Thyroid gland (tissue), 4 donors: ENCODE measurements around the gene LSM3. TPM values are rescaled to one million over a fixed set of nuclear protein-coding genes. Genes with fewer than 3 reads are reported as not detected.
A peak's percentile ranks its signal among the peaks of the same experiment; 100 is the strongest.

Experiments
- DNase-seq, 2 donors: peaks; one replicate each; pipeline ENCODE4 v3.0.0-alpha.2; 2019
- H3K27ac ChIP-seq, 3 donors: fragments of 200-600 bp; sonication (generic); 1 replicate in 2 of 3; 2 replicates in 1 of 3; pipeline ENCODE4 v1.5.1; 2016 to 2019; ENCODE audit warnings: mild to moderate bottlenecking in 1 of 3, moderate library complexity in 1 of 3
- H3K27me3 ChIP-seq: fragments of 200-600 bp; sonication (generic); one replicate; pipeline ENCODE4 v1.5.1; 2019
- H3K36me3 ChIP-seq, 2 donors: fragments of 200-600 bp; sonication (generic); one replicate each; pipeline ENCODE4 v1.5.1; 2016 to 2019
- H3K4me1 ChIP-seq, 2 donors: fragments of 200-600 bp; sonication (generic); one replicate each; pipeline ENCODE4 v1.5.1; 2017 to 2019
- H3K4me3 ChIP-seq, 3 donors: fragments of 200-600 bp; sonication (generic); replicated peaks in 1 of 3; 1 replicate in 2 of 3; 2 replicates in 1 of 3; pipeline ENCODE4 v1.5.1; 2016; ENCODE audit warnings: mild to moderate bottlenecking in 1 of 3
- H3K9me3 ChIP-seq: fragments of 200-600 bp; sonication (generic); one replicate; pipeline ENCODE4 v1.5.1; 2017
- CTCF ChIP-seq, 6 experiments: fragments of 200-600 bp in 3 of 6; fragments of 450-650 bp in 3 of 6; sonication (generic) in 3 of 6; IDR thresholded peaks; one replicate each; pipeline ENCODE4 v1.5.1; 2016 to 2019; ENCODE audit warnings: antibody characterized with exemption in 6 of 6, mild to moderate bottlenecking in 2 of 6, inconsistent platforms in 1 of 6, moderate library complexity in 1 of 6
- POLR2A ChIP-seq, 2 donors: fragments of 450-650 bp; IDR thresholded peaks; one replicate each; pipeline ENCODE4 v1.6.1; 2017; ENCODE audit warnings: antibody characterized with exemption in 2 of 2, mild to moderate bottlenecking in 2 of 2, moderate library complexity in 1 of 2
- WGBS, 2 donors: methylation state at CpG; one replicate each; pipeline ENCODE4 v1.1.5; 2017; 5-methylcytosine and 5-hydroxymethylcytosine counted together
- intact Hi-C: fragments of 100-400 bp; cut with DNase I; formaldehyde crosslinking; loops from one replicate; pipeline ENCODE4 v1.15.1; 2023
- total RNA-seq, 4 donors: library from RNA; depleted of rRNA; stranded (reverse); fragments of >200 nt; gene quantifications; one replicate each; pipeline ENCODE4 v1.2.3, GENCODE V29; 2016

The LSM3 gene
- total RNA-seq, 4 donors from 2014 or later: 9.9 to 15.6 (median 15.3) TPM

DNA sequence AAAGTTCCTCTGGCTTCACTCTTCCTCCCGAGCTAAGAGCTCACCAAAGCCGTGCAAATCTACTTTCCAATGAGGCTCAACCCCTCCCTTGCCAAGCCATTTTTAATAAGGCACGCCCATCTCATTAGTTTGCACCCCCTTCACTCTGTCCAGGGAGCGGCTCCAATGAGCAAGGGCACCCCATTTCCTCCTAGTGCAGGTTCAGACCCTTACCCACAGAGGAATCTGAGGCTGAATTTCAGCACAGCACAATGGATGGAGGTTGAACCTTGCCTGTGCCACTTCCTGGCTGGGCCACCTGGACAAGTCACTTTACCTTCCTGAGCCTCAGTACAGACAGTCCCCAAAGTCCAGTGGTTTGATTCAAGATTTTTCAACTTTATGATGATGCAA, 25.7 kb upstream of the LSM3 start:
- WGBS, 2 donors: 94 to 98% methylated on average over 4 of the region's 4 CpGs
- H3K9me3 ChIP-seq: no peaks in the 10 kb centered on the region
- H3K4me3 ChIP-seq: no peak overlapping the region
- no peak for DNase-seq
- no peak overlapping the region for H3K27ac ChIP-seq
- TF ChIP-seq CTCF (IDR thresholded peaks at IDR 0.05) (no peak), POLR2A (IDR thresholded peaks at IDR 0.05) (no peak)
- no peaks in the 10 kb centered on the region for H3K27me3 ChIP-seq
- H3K36me3 ChIP-seq: peaks cover 47 to 49% of the 10 kb centered on the region in 2 donors
- intact Hi-C loops: no loop called here
- no peaks in the 10 kb centered on the region for H3K4me1 ChIP-seq

- intact Hi-C loops: no loop called here
- Histone ChIP-seq H3K9me3 (no peaks in the 10 kb centered on the region), H3K4me1 (no peaks in the 10 kb centered on the region), H3K27me3 (no peaks in the 10 kb centered on the region), H3K27ac (no peak overlapping the region), H3K4me3 (no peak overlapping the region), H3K36me3 (peaks cover 50 to 54% of the 10 kb centered on the region in 2 donors)
- 94 to 95% methylated on average over 6 of the region's 6 CpGs for WGBS, 2 donors
- no peak for DNase-seq
- TF ChIP-seq CTCF (IDR thresholded peaks at IDR 0.05) (no peak), POLR2A (IDR thresholded peaks at IDR 0.05) (no peak)
These were observed 25.0 kb upstream of the LSM3 start for GRCh38 chr3:14153663-14154062.

GRCh38 chr3:14154276-14154675, 24.3 kb upstream of the LSM3 start:
- no peak overlapping the region for H3K4me3 ChIP-seq
- no peaks in the 10 kb centered on the region for H3K4me1 ChIP-seq
- H3K9me3 ChIP-seq: no peaks in the 10 kb centered on the region
- H3K27ac ChIP-seq: no peak overlapping the region
- H3K27me3 ChIP-seq: no peaks in the 10 kb centered on the region
- peaks cover 56 to 60% of the 10 kb centered on the region in 2 donors for H3K36me3 ChIP-seq
- TF ChIP-seq CTCF (IDR thresholded peaks at IDR 0.05): no peak
- TF ChIP-seq POLR2A (IDR thresholded peaks at IDR 0.05): no peak
- intact Hi-C loops: no loop called here
- peak in 1 of 2 donors; percentile 23 for DNase-seq
- 90% methylated on average over 5 of the region's 5 CpGs for WGBS, 2 donors

DNA sequence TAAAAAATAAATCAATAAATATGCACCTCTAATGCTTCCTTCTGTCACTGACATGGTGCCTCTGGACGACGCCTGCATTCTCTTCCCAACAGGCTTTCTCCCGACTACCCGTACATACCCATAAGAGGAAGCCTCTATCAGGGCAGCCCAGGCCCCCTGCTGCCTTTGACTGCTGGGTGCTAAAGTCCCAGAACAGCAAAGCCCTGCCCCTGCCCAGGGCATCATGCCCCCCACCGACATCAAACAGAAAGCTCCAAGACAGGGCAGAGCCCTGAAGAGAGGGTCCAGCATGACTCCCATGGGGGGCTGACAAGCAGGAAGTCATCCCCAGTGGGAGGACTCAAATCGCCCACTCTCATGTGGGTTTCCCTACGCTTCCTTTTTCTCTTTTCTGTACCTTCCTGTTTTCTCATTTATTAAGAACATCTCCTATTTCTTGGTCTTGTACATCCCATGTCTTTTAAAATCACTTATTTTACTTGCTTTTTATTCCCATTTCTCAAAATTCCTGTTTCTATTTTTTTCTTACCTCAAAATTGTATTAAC, 23.6 kb upstream of the LSM3 start:
- no peak for DNase-seq
- Histone ChIP-seq H3K27ac (no peak overlapping the region), H3K27me3 (no peaks in the 10 kb centered on the region), H3K4me3 (no peak overlapping the region), H3K4me1 (no peaks in the 10 kb centered on the region), H3K36me3 (peaks cover 63 to 67% of the 10 kb centered on the region in 2 donors), H3K9me3 (no peaks in the 10 kb centered on the region)
- 91 to 96% methylated on average over 7 of the region's 7 CpGs for WGBS, 2 donors
- no peak for TF ChIP-seq POLR2A (IDR thresholded peaks at IDR 0.05)
- TF ChIP-seq CTCF (IDR thresholded peaks at IDR 0.05): no peak
- intact Hi-C loops: no loop called here

- TF ChIP-seq CTCF (IDR thresholded peaks at IDR 0.05): no peak
- TF ChIP-seq POLR2A (IDR thresholded peaks at IDR 0.05): no peak
- Histone ChIP-seq H3K4me1 (no peaks in the 10 kb centered on the region), H3K9me3 (no peaks in the 10 kb centered on the region), H3K36me3 (peaks cover 76 to 79% of the 10 kb centered on the region in 2 donors), H3K27me3 (no peaks in the 10 kb centered on the region), H3K27ac (no peak overlapping the region), H3K4me3 (no peak overlapping the region)
- no peak for DNase-seq
- WGBS, 2 donors: 94 to 98% methylated on average over 7 of the region's 7 CpGs
- intact Hi-C loops: no loop called here
These were observed 22.4 kb upstream of the LSM3 start for GRCh38 chr3:14156201-14156600.
